ENCODE data around the gene DENND4B. TPM values are rescaled to one million over a fixed set of nuclear protein-coding genes. Genes with fewer than 3 reads are reported as not detected.

DENND4B gene
- total RNA-seq, 3 donors from 2014 or later, result 44.3 to 65.6 (median 46.5) TPM

GRCh38 chr1:153967107-153967999, 20.8 kb upstream of the DENND4B start, which contains the start of gene CREB3L4:
Gene CREB3L4, plus strand, starts transcription at chr1:153967902. Its CDS starts 624 bp downstream, at chr1:153968526.
- TF ChIP-seq CTCF (IDR thresholded peaks at IDR 0.05), result peak; percentile 7
- ATAC-seq (peak; percentile 82), DNase-seq (peak; percentile 91 to 94 (median 92))
- Histone ChIP-seq H3K36me3 (ENCODE audit: low read depth) (no peaks in the 10 kb centered on the region), H3K9me3 (no peaks in the 10 kb centered on the region), H3K4me1 (ENCODE audit: low read depth) (peaks cover 31% of the 10 kb centered on the region), H3K4me3 (peak within 1 kb of the TSS; percentile 36)
- intact Hi-C loops (cut with DNase I, micrococcal nuclease), result no loop called here

GRCh38 chr1:153963850-153964331, 17.4 kb upstream of the DENND4B start:
- peak overlapping the region; percentile 66 for H3K4me3 ChIP-seq
- H3K36me3 ChIP-seq (ENCODE audit: low read depth), result no peaks in the 10 kb centered on the region
- H3K9me3 ChIP-seq, result no peaks in the 10 kb centered on the region
- H3K4me1 ChIP-seq (ENCODE audit: low read depth), result peaks cover 47% of the 10 kb centered on the region
- DNase-seq, result peak; percentile 69 to 79 (median 74)
- intact Hi-C loops (cut with DNase I, micrococcal nuclease), result no loop called here
- ATAC-seq, result peak; percentile 9
- no peak for TF ChIP-seq CTCF (IDR thresholded peaks at IDR 0.05)

- no peaks in the 10 kb centered on the region for H3K36me3 ChIP-seq (ENCODE audit: low read depth)
- H3K4me1 ChIP-seq (ENCODE audit: low read depth), result peaks cover 42% of the 10 kb centered on the region
- TF ChIP-seq CTCF (IDR thresholded peaks at IDR 0.05), result no peak
- DNase-seq (peak; percentile 99 to 100 (median 100)), ATAC-seq (peak; percentile 80)
- H3K9me3 ChIP-seq, result no peaks in the 10 kb centered on the region
- intact Hi-C loops (cut with DNase I, micrococcal nuclease), result no loop called here
- H3K4me3 ChIP-seq, result peak within 1 kb of the TSS; percentile 66
Measured at GRCh38 chr1:153963030-153963849, 16.7 kb upstream of the DENND4B start, which contains the start of gene SLC39A1. Gene SLC39A1, minus strand, starts transcription at chr1:153963537. Its CDS starts 822 bp downstream, at chr1:153962715.

- no peak for TF ChIP-seq CTCF (IDR thresholded peaks at IDR 0.05)
- intact Hi-C loops (cut with DNase I, micrococcal nuclease), result no loop called here
- ATAC-seq, result peak; percentile 4
- peak in 1 of 3 donors; percentile 53 for DNase-seq
- H3K9me3 ChIP-seq, result no peaks in the 10 kb centered on the region
- peak overlapping the region; percentile 66 for H3K4me3 ChIP-seq
- no peaks in the 10 kb centered on the region for H3K36me3 ChIP-seq (ENCODE audit: low read depth)
- peaks cover 45% of the 10 kb centered on the region for H3K4me1 ChIP-seq (ENCODE audit: low read depth)
Measured at GRCh38 chr1:153962088-153963029, 15.8 kb upstream of the DENND4B start.
